Measurements from ENCODE around the gene TNP2. TPM values are rescaled to one million over a fixed set of nuclear protein-coding genes. Genes with fewer than 3 reads are reported as not detected.

Gene TNP2
- total and polyA plus RNA-seq, 9 of the 15 experiments (the other 6 are each of a cell fraction or from before 2014, with no cell fraction given), result not detected

GRCh38 chr16:11276896-11277593 is 7.9 kb upstream of the TNP2 start (continued):
- no peak for TF ChIP-seq ARID3B (CRISPR knock-in tag; IDR thresholded peaks at IDR 0.05; ENCODE audit: borderline replicate concordance)
- TF ChIP-seq HDAC6 (IDR thresholded peaks at IDR 0.05; ENCODE audit: low read depth, low read length), result no peak
- no peak for TF ChIP-seq KDM1A (IDR thresholded peaks at IDR 0.05)
- no peak for TF ChIP-seq PATZ1 (CRISPR knock-in tag; IDR thresholded peaks at IDR 0.05; ENCODE audit: borderline replicate concordance)

All from K562 (cell line).